Body of pancreas (tissue), 4 donors: Measurements from ENCODE around the gene ANO2.

Source experiments
- POLR2A ChIP-seq, 3 donors: fragments of 450-650 bp; IDR thresholded peaks; one replicate each; pipeline ENCODE4 v1.6.1; 2016; ENCODE audit warnings: antibody characterized with exemption in 3 of 3, mild to moderate bottlenecking in 2 of 3
- TF ChIP-seq, protein P1 (sequence below), 7 experiments: fragments of 450-650 bp in 4 of 7; fragments of 200-600 bp in 3 of 7; sonication (generic) in 3 of 7; IDR thresholded peaks; one replicate each; pipeline ENCODE4 v1.5.1; 2016 to 2019; ENCODE audit warnings: antibody characterized with exemption in 7 of 7

DNA sequence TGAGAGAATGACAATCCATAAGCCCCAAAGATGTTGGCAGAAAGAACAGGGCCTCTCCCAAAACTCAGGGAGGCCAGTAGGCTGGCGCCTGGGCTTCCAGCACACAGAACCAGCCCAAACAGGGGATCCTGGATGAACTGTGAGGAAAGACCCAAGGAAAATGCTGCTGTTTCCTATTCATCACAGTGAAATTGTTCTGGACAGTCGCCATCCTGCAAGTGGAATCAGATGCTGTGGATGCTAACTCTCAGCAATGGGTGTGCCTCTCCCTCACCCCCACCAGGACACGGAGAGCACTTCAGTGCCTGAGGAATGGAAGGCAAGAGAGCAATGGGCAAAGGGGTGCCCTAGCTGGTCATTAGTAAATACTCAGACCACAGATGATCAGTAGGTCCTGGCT is 80.8 kb downstream of the ANO2 start:
- TF ChIP-seq, protein P1, sequence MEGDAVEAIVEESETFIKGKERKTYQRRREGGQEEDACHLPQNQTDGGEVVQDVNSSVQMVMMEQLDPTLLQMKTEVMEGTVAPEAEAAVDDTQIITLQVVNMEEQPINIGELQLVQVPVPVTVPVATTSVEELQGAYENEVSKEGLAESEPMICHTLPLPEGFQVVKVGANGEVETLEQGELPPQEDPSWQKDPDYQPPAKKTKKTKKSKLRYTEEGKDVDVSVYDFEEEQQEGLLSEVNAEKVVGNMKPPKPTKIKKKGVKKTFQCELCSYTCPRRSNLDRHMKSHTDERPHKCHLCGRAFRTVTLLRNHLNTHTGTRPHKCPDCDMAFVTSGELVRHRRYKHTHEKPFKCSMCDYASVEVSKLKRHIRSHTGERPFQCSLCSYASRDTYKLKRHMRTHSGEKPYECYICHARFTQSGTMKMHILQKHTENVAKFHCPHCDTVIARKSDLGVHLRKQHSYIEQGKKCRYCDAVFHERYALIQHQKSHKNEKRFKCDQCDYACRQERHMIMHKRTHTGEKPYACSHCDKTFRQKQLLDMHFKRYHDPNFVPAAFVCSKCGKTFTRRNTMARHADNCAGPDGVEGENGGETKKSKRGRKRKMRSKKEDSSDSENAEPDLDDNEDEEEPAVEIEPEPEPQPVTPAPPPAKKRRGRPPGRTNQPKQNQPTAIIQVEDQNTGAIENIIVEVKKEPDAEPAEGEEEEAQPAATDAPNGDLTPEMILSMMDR (IDR thresholded peaks at IDR 0.05): no peak
- no peak for TF ChIP-seq POLR2A (IDR thresholded peaks at IDR 0.05)
